H1 (cell line): ENCODE results near the gene ERO1A. TPM values are rescaled to one million over a fixed set of nuclear protein-coding genes. Genes with fewer than 3 reads are reported as not detected.

Experiments used
- CTCF ChIA-PET: fragments of 300-600 bp; sonication (Branson Sonifier 250); formaldehyde crosslinking; loops from one replicate; lab custom pipeline; 2021; ENCODE audit not compliant: partially characterized antibody; lab: Charles Lee
- POLR2A ChIA-PET: fragments of 300-600 bp; sonication (Branson Sonifier 250); formaldehyde crosslinking; loops from one replicate; lab custom pipeline; 2021; ENCODE audit warnings: inconsistent platforms; ENCODE audit not compliant: partially characterized antibody; lab: Charles Lee
- DNase-seq, 2 experiments: peaks; one replicate each; pipeline versions ENCODE4 v3.0.0 to v3.0.0-alpha.2; 2010 to 2022; ENCODE audit warnings: low spot score in 2 of 2, low read depth in 1 of 2, mixed read lengths in 1 of 2
- FAIRE-seq: peaks from 2 replicates; lab custom pipeline; 2011; peaks lifted over from hg19 to GRCh38; lab: Jason Lieb, UNC
- H2AFZ ChIP-seq: 2 replicates; pipeline ENCODE4 v1.8.1; 2012; ENCODE audit warnings: low read length, inconsistent platforms
- H2AK5ac ChIP-seq: 2 replicates; pipeline ENCODE4 v1.6.1; 2013; ENCODE audit warnings: low read depth, low read length
- H2BK120ac ChIP-seq: replicated peaks from 2 replicates; pipeline ENCODE3; 2013; ENCODE audit warnings: low read depth, low read length, inconsistent platforms
- H2BK12ac ChIP-seq: 2 replicates; pipeline ENCODE4 v1.6.1; 2013; ENCODE audit warnings: low read depth, low read length
- H2BK15ac ChIP-seq: 2 replicates; pipeline ENCODE4 v1.6.1; 2013; ENCODE audit warnings: low read length
- H2BK20ac ChIP-seq: 2 replicates; pipeline ENCODE4 v1.6.1; 2013; ENCODE audit warnings: low read length
- H2BK5ac ChIP-seq: 2 replicates; pipeline ENCODE4 v1.6.1; 2013; ENCODE audit warnings: low read depth, low read length
- H3K14ac ChIP-seq: 2 replicates; pipeline ENCODE4 v1.6.1; 2013; ENCODE audit warnings: inconsistent platforms; ENCODE audit not compliant: insufficient read length
- H3K18ac ChIP-seq: 2 replicates; pipeline ENCODE4 v1.6.1; 2013; ENCODE audit warnings: low read length; ENCODE audit errors: extremely low read depth
- H3K23ac ChIP-seq: 2 replicates; pipeline ENCODE4 v1.6.1; 2013; ENCODE audit warnings: inconsistent platforms; ENCODE audit not compliant: insufficient read length
- H3K23me2 ChIP-seq: 2 replicates; pipeline ENCODE4 v1.6.1; 2013; ENCODE audit warnings: low read depth, low read length
- H3K27ac ChIP-seq: 2 replicates; pipeline ENCODE4 v1.6.1; 2011; ENCODE audit warnings: low read depth, low read length, inconsistent platforms
- H3K27me3 ChIP-seq, 4 experiments: replicated peaks in 1 of 4; 1 replicate in 1 of 4; 2 replicates in 3 of 4; pipeline versions ENCODE4 v1.6.1 to v1.8.1; 2011 to 2013; ENCODE audit warnings: low read length in 3 of 4, mild to moderate bottlenecking in 3 of 4, inconsistent platforms in 2 of 4, mixed read lengths in 2 of 4, moderate library complexity in 1 of 4; ENCODE audit not compliant: control insufficient read depth in 3 of 4, insufficient read depth in 3 of 4; ENCODE audit errors: extremely low read depth in 1 of 4
- H3K36me3 ChIP-seq, 4 experiments: 2 replicates each; pipeline versions ENCODE4 v1.6.1 to v1.8.1; 2011 to 2013; ENCODE audit warnings: mild to moderate bottlenecking in 4 of 4, low read length in 3 of 4, moderate library complexity in 2 of 4, control low read depth in 1 of 4, inconsistent platforms in 1 of 4; ENCODE audit not compliant: insufficient read depth in 4 of 4, control insufficient read depth in 2 of 4
- H3K4ac ChIP-seq: replicated peaks from 2 replicates; pipeline ENCODE3; 2013; ENCODE audit warnings: low read length, low read depth, mixed read lengths, inconsistent platforms; ENCODE audit not compliant: insufficient read length
- H3K4me1 ChIP-seq, 4 experiments: replicated peaks in 1 of 4; 1 replicate in 1 of 4; 2 replicates in 3 of 4; pipeline versions ENCODE4 v1.6.1 to v1.8.1; 2011 to 2013; ENCODE audit warnings: low read length in 3 of 4, inconsistent platforms in 2 of 4, mixed read lengths in 1 of 4; ENCODE audit not compliant: insufficient read depth in 4 of 4, control insufficient read depth in 3 of 4
- H3K4me2 ChIP-seq, 2 experiments: 2 replicates each; pipeline versions ENCODE4 v1.6.1 to v1.8.1; 2011 to 2013; ENCODE audit warnings: low read depth in 2 of 2, low read length in 2 of 2, control low read depth in 1 of 2, inconsistent platforms in 1 of 2, mild to moderate bottlenecking in 1 of 2; ENCODE audit not compliant: insufficient read depth in 1 of 2
- H3K4me3 ChIP-seq, 4 experiments: fragments of 200-600, 300-600 bp in 1 of 4; sonication (generic), shearing (Covaris generic), sonication (Bioruptor Twin) in 1 of 4; 2 replicates each; pipeline versions ENCODE4 v1.5.1 to v1.8.1; 2011 to 2016; ENCODE audit warnings: low read length in 4 of 4, low read depth in 3 of 4, control low read depth in 2 of 4, inconsistent platforms in 2 of 4, mild to moderate bottlenecking in 2 of 4, mixed read lengths in 1 of 4, moderate library complexity in 1 of 4; ENCODE audit not compliant: insufficient read depth in 2 of 4; ENCODE audit errors: extremely low read depth in 1 of 4
- H3K56ac ChIP-seq: replicated peaks from 2 replicates; pipeline ENCODE3; 2013; ENCODE audit warnings: low read depth, mild to moderate bottlenecking, mixed read lengths, low read length, inconsistent platforms; ENCODE audit not compliant: insufficient read length
- H3K79me1 ChIP-seq: 2 replicates; pipeline ENCODE4 v1.6.1; 2013; ENCODE audit warnings: low read depth, low read length, control low read depth
- H3K79me2 ChIP-seq, 2 experiments: 2 replicates each; pipeline versions ENCODE4 v1.6.1 to v1.8.1; 2012 to 2013; ENCODE audit warnings: low read length in 2 of 2, mild to moderate bottlenecking in 2 of 2, inconsistent platforms in 1 of 2; ENCODE audit not compliant: insufficient read depth in 2 of 2, control insufficient read depth in 1 of 2
- H3K9ac ChIP-seq, 4 experiments: replicated peaks in 1 of 4; 1 replicate in 1 of 4; 2 replicates in 3 of 4; pipeline versions ENCODE4 v1.6.1 to v1.8.1; 2011 to 2013; ENCODE audit warnings: low read depth in 3 of 4, low read length in 3 of 4, control low read depth in 2 of 4, mild to moderate bottlenecking in 2 of 4, moderate library complexity in 2 of 4, inconsistent platforms in 1 of 4; ENCODE audit errors: extremely low read depth in 1 of 4
- H3K9me3 ChIP-seq, 2 experiments: 2 replicates each; pipeline versions ENCODE4 v1.6.1 to v1.8.1; 2012 to 2013; ENCODE audit warnings: mild to moderate bottlenecking in 2 of 2, moderate library complexity in 2 of 2, control low read depth in 1 of 2, inconsistent platforms in 1 of 2, low read depth in 1 of 2, low read length in 1 of 2, mixed read lengths in 1 of 2; ENCODE audit not compliant: insufficient read depth in 2 of 2
- H4K20me1 ChIP-seq, 2 experiments: replicated peaks in 1 of 2; 2 replicates each; pipeline versions ENCODE3 to v1.8.1; 2011 to 2013; ENCODE audit warnings: inconsistent platforms in 2 of 2, low read length in 2 of 2, mild to moderate bottlenecking in 1 of 2; ENCODE audit not compliant: insufficient read depth in 2 of 2, control insufficient read depth in 1 of 2
- H4K5ac ChIP-seq: 2 replicates; pipeline ENCODE4 v1.6.1; 2013; ENCODE audit warnings: low read length, low read depth, mixed read lengths, inconsistent platforms; ENCODE audit not compliant: insufficient read length
- H4K8ac ChIP-seq: 2 replicates; pipeline ENCODE4 v1.8.0; 2013; ENCODE audit warnings: mild to moderate bottlenecking, moderate library complexity, low read length, inconsistent platforms; ENCODE audit not compliant: insufficient read depth; ENCODE audit errors: extremely low read depth
- H4K91ac ChIP-seq: replicated peaks from 2 replicates; pipeline ENCODE3; 2013; ENCODE audit warnings: low read length, mixed read lengths, inconsistent platforms; ENCODE audit not compliant: insufficient read length
- CREB1 ChIP-seq: IDR thresholded peaks from 2 replicates; pipeline ENCODE4 v1.6.1; 2012; ENCODE audit warnings: inconsistent platforms
- EGR1 ChIP-seq: IDR thresholded peaks from 2 replicates; pipeline ENCODE4 v1.6.1; 2011; ENCODE audit warnings: low read depth, low read length, borderline replicate concordance
- MAFK ChIP-seq: IDR thresholded peaks from 2 replicates; pipeline ENCODE4 v1.6.1; 2012; ENCODE audit warnings: low read depth, mild to moderate bottlenecking, improper control_type of control experiment, low read length
- SIN3A ChIP-seq, 2 experiments: IDR thresholded peaks in 1 of 2; conservative IDR thresholded peaks in 1 of 2; 2 replicates each; pipeline ENCODE4 v1.6.1; 2011 to 2012; ENCODE audit warnings: low read length in 2 of 2, improper control_type of control experiment in 1 of 2, low read depth in 1 of 2, mild to moderate bottlenecking in 1 of 2
- TAF1 ChIP-seq: IDR thresholded peaks from 2 replicates; pipeline ENCODE4 v1.6.1; 2011; ENCODE audit warnings: mild to moderate bottlenecking, low read depth, low read length
- USF2 ChIP-seq: IDR thresholded peaks from 2 replicates; pipeline ENCODE4 v1.6.1; 2011; ENCODE audit warnings: low read length, improper control_type of control experiment
- polyA plus RNA-seq, 7 experiments: library from polyadenylated mRNA; depleted of rRNA in 3 of 7; stranded (reverse) in 5 of 7; unstranded in 2 of 7; fragments of >200 nt in 5 of 7; fragments of 200-250 nt in 2 of 7; gene quantifications; 1 replicate in 5 of 7; 2 replicates in 1 of 7; 4 replicates in 1 of 7; pipeline versions ENCODE4 v1.2.1 to v1.2.3, GENCODE V29; 2011 to 2013; ENCODE audit warnings: missing spikeins in 2 of 7, mixed read lengths in 2 of 7
- total RNA-seq: library from RNA; stranded (reverse); fragmentation: NEBNext Ultra II Directional; extraction: Animal tissue kit (Norgen Biotek cat#: 25700); gene quantifications from 2 replicates; pipeline ENCODE4 v1.2.1, GENCODE V29; 2021

ERO1A gene
- total and polyA plus RNA-seq, 2 of the 8 experiments (the other 6 are each of a cell fraction or from before 2014, with no cell fraction given) = 15.7 to 42.0 TPM

GRCh38 chr14:52656905-52657304 lies 38.5 kb downstream of the ERO1A start:
- TF ChIP-seq MAFK = no peak
- no peak for TF ChIP-seq SIN3A (conservative IDR thresholded peaks at IDR 0.05 in 1 of 2, IDR thresholded peaks at IDR 0.05 in 1 of 2; ENCODE audit: low read depth in 1 of 2, low read length in 2 of 2)
- no peak for TF ChIP-seq TAF1
- no peak for TF ChIP-seq EGR1
- TF ChIP-seq CREB1 = no peak
- no peak for TF ChIP-seq USF2
- no peak for FAIRE-seq

More at GRCh38 chr14:52656905-52657304, 38.5 kb downstream of the ERO1A start:
- Histone ChIP-seq H4K5ac (no peak overlapping the region), H3K14ac (no peak overlapping the region), H3K9ac (no peak overlapping the region), H3K79me1 (no peaks in the 10 kb centered on the region), H2BK120ac (no peak overlapping the region), H3K9me3 (no peaks in the 10 kb centered on the region), H3K79me2 (no peaks in the 10 kb centered on the region), H3K4me2 (no peak overlapping the region), H3K4me3 (no peak overlapping the region), H4K20me1 (no peaks in the 10 kb centered on the region), H3K4ac (no peak overlapping the region), H4K8ac (no peak overlapping the region), H3K27me3 (no peaks in the 10 kb centered on the region), H3K36me3 (peaks cover 0 to 23% (median 3%) of the 10 kb centered on the region in 4 experiments; a peak in 4 of 8 replicates), H2BK20ac (no peak overlapping the region), H3K18ac (no peak overlapping the region), H2AK5ac (no peak overlapping the region), H2BK15ac (no peak overlapping the region), H2AFZ (no peak overlapping the region), H3K4me1 (no peaks in the 10 kb centered on the region), H3K56ac (no peak overlapping the region), H3K27ac (no peak overlapping the region), H3K23ac (no peak overlapping the region), H2BK5ac (no peak overlapping the region), H4K91ac (no peak overlapping the region), H3K23me2 (no peaks in the 10 kb centered on the region), H2BK12ac (no peak overlapping the region)
- POLR2A ChIA-PET = no interaction called here
- DNase-seq = no peak
- CTCF ChIA-PET = interaction anchor here (0.7 kb wide), 1 partner anchor 350 kb away, joined by 3 read pairs; no protein-coding TSS in a partner anchor
